ENCODE measurements around the gene TECPR2. TPM values are rescaled to one million over a fixed set of nuclear protein-coding genes. Genes with fewer than 3 reads are reported as not detected.

Gene TECPR2
- polyA plus RNA-seq, 1 experiment = 12.4 TPM

DNA sequence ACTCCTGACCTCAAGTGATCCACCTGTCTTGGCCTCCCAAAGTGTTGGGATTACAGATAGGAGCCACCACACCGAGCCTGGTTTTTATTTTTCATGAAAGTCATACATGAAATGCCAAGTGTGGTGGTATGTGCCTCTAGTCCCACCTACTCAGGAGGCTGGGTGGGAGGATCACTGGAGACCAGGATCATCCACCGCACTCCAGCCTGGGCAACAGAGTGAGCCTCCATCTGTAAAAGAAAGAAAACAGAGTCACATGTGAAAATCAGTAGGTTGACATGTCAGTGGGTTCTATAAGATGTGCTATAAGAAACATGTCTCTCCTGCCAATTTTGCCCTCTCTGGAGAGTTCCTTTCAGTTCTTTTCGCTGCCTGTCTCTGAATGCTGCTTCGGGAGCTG is 118.6 kb downstream of the TECPR2 start:
- TF ChIP-seq, protein P1, sequence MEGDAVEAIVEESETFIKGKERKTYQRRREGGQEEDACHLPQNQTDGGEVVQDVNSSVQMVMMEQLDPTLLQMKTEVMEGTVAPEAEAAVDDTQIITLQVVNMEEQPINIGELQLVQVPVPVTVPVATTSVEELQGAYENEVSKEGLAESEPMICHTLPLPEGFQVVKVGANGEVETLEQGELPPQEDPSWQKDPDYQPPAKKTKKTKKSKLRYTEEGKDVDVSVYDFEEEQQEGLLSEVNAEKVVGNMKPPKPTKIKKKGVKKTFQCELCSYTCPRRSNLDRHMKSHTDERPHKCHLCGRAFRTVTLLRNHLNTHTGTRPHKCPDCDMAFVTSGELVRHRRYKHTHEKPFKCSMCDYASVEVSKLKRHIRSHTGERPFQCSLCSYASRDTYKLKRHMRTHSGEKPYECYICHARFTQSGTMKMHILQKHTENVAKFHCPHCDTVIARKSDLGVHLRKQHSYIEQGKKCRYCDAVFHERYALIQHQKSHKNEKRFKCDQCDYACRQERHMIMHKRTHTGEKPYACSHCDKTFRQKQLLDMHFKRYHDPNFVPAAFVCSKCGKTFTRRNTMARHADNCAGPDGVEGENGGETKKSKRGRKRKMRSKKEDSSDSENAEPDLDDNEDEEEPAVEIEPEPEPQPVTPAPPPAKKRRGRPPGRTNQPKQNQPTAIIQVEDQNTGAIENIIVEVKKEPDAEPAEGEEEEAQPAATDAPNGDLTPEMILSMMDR (IDR thresholded peaks at IDR 0.05; ENCODE audit: low read depth, low read length) = no peak
- Histone ChIP-seq H3K9me3 (ENCODE audit: control insufficient read depth, insufficient read depth, low read length) (peaks cover 5% of the 10 kb centered on the region), H3K27me3 (ENCODE audit: control insufficient read depth, insufficient read depth, low read length) (no peaks in the 10 kb centered on the region), H3K4me3 (ENCODE audit: low read depth, low read length) (no peak overlapping the region), H3K27ac (ENCODE audit: low read depth, low read length) (no peak overlapping the region)
- DNase-seq (ENCODE audit: low read depth, low spot score) = no peak
- ChIA-PET POLR2A (no interaction called here), CTCF (interaction anchor here (0.7 kb wide), 2 partner anchors 43 to 543 kb away, joined by 4 to 7 read pairs; no protein-coding TSS in a partner anchor)

DNA sequence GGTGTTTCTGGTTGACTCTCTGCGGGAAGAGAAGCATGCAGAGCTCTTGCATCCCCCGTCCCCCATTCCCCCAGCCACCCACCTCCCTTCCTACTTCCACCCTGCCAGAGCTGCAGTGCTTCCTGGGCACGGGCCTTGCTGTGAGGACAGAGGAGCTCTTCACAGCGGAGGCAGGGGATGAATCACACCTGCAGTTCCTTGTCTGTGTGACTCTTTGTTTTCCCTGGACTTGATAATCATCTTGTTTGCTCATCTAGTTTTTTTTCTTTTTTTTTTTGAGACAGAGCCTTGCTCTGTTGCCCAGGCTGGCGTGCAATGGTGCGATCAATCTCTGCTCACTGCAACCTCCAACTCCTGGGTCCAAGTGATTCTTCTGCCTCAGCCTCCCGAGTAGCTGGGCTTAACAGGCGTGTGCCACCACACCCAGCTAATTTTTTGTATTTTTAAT is 119.1 kb downstream of the TECPR2 start:
- no peak for DNase-seq (ENCODE audit: low read depth, low spot score)
- ChIA-PET POLR2A (no interaction called here), CTCF (no interaction called here)
- Histone ChIP-seq H3K9me3 (ENCODE audit: control insufficient read depth, insufficient read depth, low read length) (peaks cover 5% of the 10 kb centered on the region), H3K27me3 (ENCODE audit: control insufficient read depth, insufficient read depth, low read length) (no peaks in the 10 kb centered on the region), H3K4me3 (ENCODE audit: low read depth, low read length) (no peak overlapping the region), H3K27ac (ENCODE audit: low read depth, low read length) (no peak overlapping the region)
- TF ChIP-seq, protein P1 (IDR thresholded peaks at IDR 0.05; ENCODE audit: low read depth, low read length) = no peak

DNA sequence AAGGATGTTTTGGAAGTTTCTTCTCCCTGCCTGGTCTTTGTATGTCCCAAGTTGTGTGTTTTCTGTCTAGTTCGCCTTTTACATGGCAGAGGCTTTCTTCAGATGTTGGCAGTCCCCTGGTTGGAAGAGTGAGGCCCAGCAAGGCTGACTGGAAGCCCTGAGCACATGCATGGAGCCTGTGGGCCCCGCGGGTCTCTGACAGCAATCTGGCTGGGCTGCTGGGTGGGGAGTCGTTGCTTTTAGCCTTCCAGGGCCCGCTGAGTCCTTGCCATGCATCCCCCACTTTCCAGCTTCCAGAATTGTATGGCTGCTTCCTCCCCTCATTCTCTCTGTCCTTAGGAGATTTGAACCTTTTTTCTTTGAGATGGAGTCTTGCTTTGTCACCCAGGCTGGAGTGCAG is 121.6 kb downstream of the TECPR2 start:
- POLR2A ChIA-PET = no interaction called here
- Histone ChIP-seq H3K27me3 (ENCODE audit: control insufficient read depth, insufficient read depth, low read length) (no peaks in the 10 kb centered on the region), H3K27ac (ENCODE audit: low read depth, low read length) (no peak overlapping the region), H3K9me3 (ENCODE audit: control insufficient read depth, insufficient read depth, low read length) (peaks cover 5% of the 10 kb centered on the region), H3K4me3 (ENCODE audit: low read depth, low read length) (no peak overlapping the region)
- TF ChIP-seq, protein P1 (IDR thresholded peaks at IDR 0.05; ENCODE audit: low read depth, low read length) = no peak
- DNase-seq (ENCODE audit: low read depth, low spot score) = no peak
- CTCF ChIA-PET = interaction anchor here (1.4 kb wide), 1 partner anchor 39 kb away, joined by 4 read pairs; no protein-coding TSS in a partner anchor

DNA sequence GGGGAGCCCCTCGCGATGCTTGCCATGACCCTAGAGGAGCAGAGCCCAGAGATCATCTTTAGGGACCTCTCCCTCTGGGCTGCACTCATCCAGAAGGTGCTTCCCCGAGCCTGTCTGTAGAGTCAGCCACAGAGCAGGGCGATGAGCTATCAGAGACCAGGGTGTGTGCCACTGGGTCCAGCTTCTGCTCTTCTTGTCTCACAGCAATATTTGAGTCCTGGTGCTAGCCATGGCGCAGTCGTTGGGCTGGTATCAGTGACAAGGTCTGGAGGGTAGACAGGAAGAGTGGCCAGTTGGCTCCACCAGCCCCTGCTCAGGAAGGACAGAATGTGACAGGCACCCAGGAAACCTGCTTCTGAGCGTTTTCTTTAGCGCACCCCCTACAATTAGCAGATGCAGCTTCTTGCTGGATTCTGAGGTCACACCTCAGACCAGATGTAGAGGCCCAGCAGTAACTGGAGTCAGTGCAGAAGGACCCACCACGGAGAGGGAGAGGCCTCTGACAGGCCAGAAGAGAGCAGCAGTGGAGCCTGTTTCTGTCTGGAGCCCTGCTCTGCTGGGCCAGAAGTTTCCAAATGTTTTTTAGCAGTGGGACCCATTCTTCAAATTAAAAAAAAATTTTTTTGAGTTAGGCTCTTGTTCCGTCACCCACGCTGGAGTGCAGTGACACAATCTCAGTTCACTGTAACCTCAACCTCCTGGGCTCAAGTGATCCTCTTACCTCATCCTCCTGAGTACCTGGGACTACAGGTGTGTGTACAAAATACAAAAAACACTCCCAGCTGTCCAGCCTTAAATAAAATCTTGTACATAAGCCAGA is 123.2 kb downstream of the TECPR2 start:
- ChIA-PET CTCF (interaction anchor here (1.6 kb wide), 1 partner anchor 48 kb away, joined by 6 read pairs; no protein-coding TSS in a partner anchor), POLR2A (no interaction called here)
- no peak for DNase-seq (ENCODE audit: low read depth, low spot score)
- Histone ChIP-seq H3K27me3 (ENCODE audit: control insufficient read depth, insufficient read depth, low read length) (no peaks in the 10 kb centered on the region), H3K4me3 (ENCODE audit: low read depth, low read length) (no peak overlapping the region), H3K9me3 (ENCODE audit: control insufficient read depth, insufficient read depth, low read length) (peaks cover 5% of the 10 kb centered on the region), H3K27ac (ENCODE audit: low read depth, low read length) (no peak overlapping the region)
- TF ChIP-seq, protein P1 (IDR thresholded peaks at IDR 0.05; ENCODE audit: low read depth, low read length) = no peak

DNA sequence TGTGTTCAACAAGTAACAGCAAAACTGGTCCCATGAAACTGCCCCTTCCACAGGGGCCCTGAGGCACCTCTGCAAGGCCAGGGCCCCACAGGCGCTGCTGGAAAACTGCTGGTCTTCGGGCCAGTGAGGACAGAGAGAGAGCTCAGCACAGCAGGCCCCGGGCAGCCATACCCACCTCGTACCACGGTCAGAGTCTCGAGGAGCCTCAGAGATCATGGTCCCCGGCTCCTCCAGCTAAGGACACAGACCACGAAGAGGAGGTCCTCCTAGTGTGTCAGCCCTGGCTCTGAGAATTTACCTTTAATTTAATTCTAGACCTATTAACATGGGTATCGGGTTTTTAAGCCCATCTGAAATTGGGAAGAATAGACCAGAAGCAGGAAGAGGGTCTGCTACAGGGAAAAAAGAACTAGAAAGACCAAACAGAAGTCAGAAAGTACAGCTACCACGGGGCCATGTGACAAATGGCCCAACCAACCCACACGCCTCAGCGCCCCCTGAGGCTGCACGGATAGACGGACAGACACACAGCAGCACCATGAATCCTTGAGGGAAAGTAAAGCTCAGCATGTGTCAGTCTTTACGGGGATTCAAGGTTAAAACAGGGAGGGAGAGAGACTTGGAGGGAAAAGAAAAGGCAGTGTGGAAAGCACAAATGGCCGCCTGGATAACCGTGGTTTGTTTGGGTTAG is 123.9 kb downstream of the TECPR2 start:
- Histone ChIP-seq H3K27me3 (ENCODE audit: control insufficient read depth, insufficient read depth, low read length) (no peaks in the 10 kb centered on the region), H3K4me3 (ENCODE audit: low read depth, low read length) (no peak overlapping the region), H3K9me3 (ENCODE audit: control insufficient read depth, insufficient read depth, low read length) (peaks cover 5% of the 10 kb centered on the region), H3K27ac (ENCODE audit: low read depth, low read length) (no peak overlapping the region)
- ChIA-PET CTCF (interaction anchor here (1.6 kb wide), 1 partner anchor 48 kb away, joined by 6 read pairs; no protein-coding TSS in a partner anchor), POLR2A (no interaction called here)
- TF ChIP-seq, protein P1 (IDR thresholded peaks at IDR 0.05; ENCODE audit: low read depth, low read length) = no peak
- DNase-seq (ENCODE audit: low read depth, low spot score) = no peak
